Stimulated activated CD8-positive, alpha-beta memory T cell treated with anti-CD3 and anti-CD28 coated beads, Interleukin-15, amount 100 ng/mL, for 4 hours (primary cell): ENCODE results near the gene GRM4.

Source experiments
- DNase-seq, 2 donors: peaks; one replicate each; pipeline ENCODE4 v3.0.0-alpha.2; 2020; ENCODE audit warnings: low read depth in 2 of 2

The GRM4 gene

GRCh38 chr6:34085453-34086170, 60.3 kb downstream of the GRM4 start:
- DNase-seq = no peak

- no peak for DNase-seq
Observed at GRCh38 chr6:34084591-34085290, 61.1 kb downstream of the GRM4 start.

GRCh38 chr6:34082864-34083626, 62.8 kb downstream of the GRM4 start:
- DNase-seq = no peak

- no peak for DNase-seq
Observed at GRCh38 chr6:34082348-34082747, 63.5 kb downstream of the GRM4 start.

- no peak for DNase-seq
Observed at GRCh38 chr6:34080357-34080756, 65.5 kb downstream of the GRM4 start.

GRCh38 chr6:34079899-34080298, 66.0 kb downstream of the GRM4 start:
- DNase-seq = no peak

GRCh38 chr6:34075906-34076305, 70.0 kb downstream of the GRM4 start:
- DNase-seq = no peak

- DNase-seq = no peak
Observed at GRCh38 chr6:34074064-34074742, 71.7 kb downstream of the GRM4 start.

- DNase-seq = no peak
Observed at GRCh38 chr6:34073540-34073939, 72.3 kb downstream of the GRM4 start.

- no peak for DNase-seq
Observed at GRCh38 chr6:34072727-34073126, 73.2 kb downstream of the GRM4 start.

GRCh38 chr6:34071884-34072379, 74.0 kb downstream of the GRM4 start:
- no peak for DNase-seq

- no peak for DNase-seq
Observed at GRCh38 chr6:34071136-34071883, 74.6 kb downstream of the GRM4 start.

GRCh38 chr6:34070315-34071135, 75.4 kb downstream of the GRM4 start:
- DNase-seq = no peak

- no peak for DNase-seq
Observed at GRCh38 chr6:34068462-34069044, 77.3 kb downstream of the GRM4 start.

- no peak for DNase-seq
Observed at GRCh38 chr6:34067814-34068213, 78.1 kb downstream of the GRM4 start.

- DNase-seq = no peak
Observed at GRCh38 chr6:34066772-34067770, 78.8 kb downstream of the GRM4 start.

- DNase-seq = no peak
Observed at GRCh38 chr6:34066218-34066571, 79.7 kb downstream of the GRM4 start.

GRCh38 chr6:34065466-34066217, 80.2 kb downstream of the GRM4 start:
- DNase-seq = no peak
